Activated naive CD4-positive, alpha-beta T cell treated with anti-CD3 and anti-CD28 coated beads, Interleukin-2, amount 50 U/mL, for 72 hours (primary cell): ENCODE measurements around the gene SPN. TPM values are rescaled to one million over a fixed set of nuclear protein-coding genes. Genes with fewer than 3 reads are reported as not detected.
"Not testable (repeated sequence)": the region's sequence is repeated elsewhere in the genome, so short reads cannot be mapped to it uniquely, and the experiment has no call there.

Experiments
- ATAC-seq, 2 donors: fragments of 150-1000 bp; cut with Tn5 transposase; 2 replicates each; pipeline ENCODE4 v1.10.0; 2021; ENCODE audit warnings: mild to moderate bottlenecking in 2 of 2, moderate library complexity in 2 of 2
- DNase-seq, 2 donors: peaks; one replicate each; pipeline ENCODE4 v3.0.0; 2021 to 2022; ENCODE audit warnings: low spot score in 2 of 2
- H3K27ac Mint-ChIP-seq, 2 donors: one replicate each; pipeline ENCODE4 v1.8.0; 2022; ENCODE audit warnings: mild to moderate bottlenecking in 2 of 2, mixed read lengths in 2 of 2
- H3K36me3 Mint-ChIP-seq, 2 donors: one replicate each; pipeline ENCODE4 v1.8.0; 2022; ENCODE audit warnings: mixed read lengths in 2 of 2
- H3K9me3 Mint-ChIP-seq, 2 donors: one replicate each; pipeline ENCODE4 v1.8.0; 2022; ENCODE audit warnings: mixed read lengths in 2 of 2
- total RNA-seq, 2 donors: library from RNA; stranded (reverse); gene quantifications; one replicate each; pipeline ENCODE4 v1.2.3, GENCODE V29; 2022

The SPN gene
- total RNA-seq, 2 donors from 2014 or later, result 83.4 to 145 TPM

DNA sequence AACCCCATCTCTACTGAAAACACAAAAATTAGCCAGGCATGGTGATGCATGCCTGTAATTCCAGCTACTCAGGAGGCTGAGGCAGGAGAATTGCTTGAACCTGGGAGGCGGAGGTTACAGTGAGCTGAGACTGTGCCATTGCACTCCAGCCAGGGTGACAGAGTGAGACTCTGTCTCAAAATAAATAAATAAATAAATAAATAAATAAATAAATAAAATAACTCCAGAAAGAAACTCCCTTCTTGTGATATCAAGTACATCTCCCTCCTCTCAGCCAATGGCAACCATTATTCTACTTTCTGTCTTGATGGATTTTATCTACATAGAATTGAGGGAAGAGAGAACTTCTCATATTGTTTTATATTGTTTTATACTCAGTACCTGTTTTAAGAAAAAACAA, 44.1 kb downstream of the SPN start:
- not testable (repeated sequence) for H3K36me3 Mint-ChIP-seq, H3K9me3 Mint-ChIP-seq, H3K27ac Mint-ChIP-seq, ATAC-seq, DNase-seq

DNA sequence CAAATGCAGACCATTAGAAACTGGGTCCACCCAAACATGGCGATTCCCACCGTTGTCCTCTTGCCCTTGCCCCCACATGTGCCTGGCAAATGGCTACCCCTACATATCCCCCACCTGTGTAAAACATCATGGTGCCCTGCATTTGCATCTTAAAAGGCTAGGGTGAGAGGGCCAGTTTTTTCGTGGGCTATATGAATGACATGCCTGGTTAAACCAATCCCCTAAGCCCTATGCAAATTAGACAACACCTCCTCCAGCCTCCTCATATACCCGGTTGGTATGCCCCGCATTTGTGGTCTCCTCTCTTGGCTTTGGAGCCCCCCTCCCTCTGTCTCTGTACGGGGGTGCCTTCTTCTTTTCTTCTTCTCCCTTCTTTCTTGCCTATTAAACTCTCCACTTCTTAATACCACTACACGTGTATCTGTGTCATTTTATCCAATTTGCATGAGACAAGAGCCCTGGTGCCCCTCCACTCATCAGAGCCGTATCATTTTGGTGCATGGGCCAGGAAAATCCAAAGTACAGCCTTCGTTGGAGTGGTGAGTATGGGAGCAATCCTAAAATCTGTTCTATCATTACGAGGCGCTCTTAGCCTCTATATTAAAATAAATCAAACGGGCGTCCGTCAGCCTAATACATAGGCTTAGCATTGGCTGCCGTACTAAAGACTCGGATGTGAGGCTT, 46.0 kb downstream of the SPN start:
- Mint-ChIP-seq H3K9me3 (no peaks in the 10 kb centered on the region), H3K27ac (no peak overlapping the region), H3K36me3 (no peaks in the 10 kb centered on the region)
- ATAC-seq, result no peak
- no peak for DNase-seq

DNA sequence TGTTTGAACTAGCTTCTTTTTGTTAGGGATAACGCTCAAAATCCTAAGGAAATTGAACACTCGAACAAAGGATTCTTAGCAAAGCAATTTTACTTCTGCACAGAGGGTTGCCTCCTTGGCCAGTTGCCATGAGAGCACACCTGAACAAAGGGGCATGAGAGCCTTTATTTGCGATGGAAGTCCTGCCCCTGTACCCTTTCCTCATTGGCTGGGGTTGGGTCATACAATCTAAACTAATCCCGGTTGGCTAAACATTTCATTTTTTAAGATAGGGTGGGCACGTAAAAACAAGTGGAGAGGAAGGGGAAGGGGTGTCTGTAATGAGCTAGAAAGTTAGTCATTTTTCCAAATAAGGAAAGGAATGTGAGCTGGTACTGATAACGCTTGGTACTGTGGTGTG, 46.6 kb downstream of the SPN start:
- not testable (repeated sequence) for H3K9me3 Mint-ChIP-seq, DNase-seq, ATAC-seq, H3K36me3 Mint-ChIP-seq
- H3K27ac Mint-ChIP-seq, result peak overlapping the region; percentile 22 to 50

DNA sequence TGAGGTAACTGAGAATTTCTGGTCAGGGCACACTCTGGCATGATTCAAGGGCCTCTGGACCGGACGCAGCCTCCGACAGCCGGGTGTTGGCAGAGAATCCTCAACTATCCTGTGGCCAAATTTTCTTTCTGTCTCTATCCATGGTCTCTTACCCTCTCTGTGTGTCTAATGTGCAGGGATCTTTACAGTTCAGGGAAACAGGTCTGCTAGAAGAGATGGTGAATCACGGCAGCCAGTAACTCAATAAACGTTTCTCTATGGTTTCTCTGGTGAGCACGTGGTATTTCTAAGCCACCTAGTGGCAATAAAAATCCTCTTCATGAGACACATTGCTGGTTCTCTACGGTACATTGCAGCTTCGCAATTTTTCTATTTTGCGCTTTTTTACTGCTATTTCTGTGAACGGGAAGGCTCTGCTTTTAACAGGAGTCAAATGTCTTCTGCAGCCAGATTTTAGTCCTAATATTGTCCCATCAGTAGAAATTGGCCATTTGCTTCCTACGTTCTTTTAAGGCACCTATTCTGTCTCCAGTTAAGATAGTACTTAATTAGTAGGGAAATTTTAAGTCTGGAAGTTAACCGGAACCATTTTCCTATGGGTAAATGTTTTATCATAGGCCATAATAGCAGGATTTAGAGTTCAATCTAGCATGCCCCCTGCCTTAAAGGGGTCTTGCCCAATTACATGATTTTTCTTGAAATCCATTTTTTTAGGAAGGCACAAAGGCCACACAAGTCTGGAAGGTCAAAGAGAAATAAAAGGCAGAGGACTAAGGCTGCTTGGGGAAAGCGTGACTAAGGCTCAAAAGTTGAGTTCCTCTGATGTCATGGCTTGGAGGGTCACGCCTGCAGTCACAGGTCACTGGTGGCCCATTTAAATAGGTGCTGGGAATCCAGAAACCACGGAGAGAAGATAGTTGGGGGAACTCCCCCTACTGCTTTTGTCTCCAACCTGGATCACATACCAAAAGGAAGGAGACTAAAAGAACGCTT, 47.5 kb downstream of the SPN start:
- H3K9me3 Mint-ChIP-seq, result no peaks in the 10 kb centered on the region
- DNase-seq (peak in 1 of 2 donors; percentile 30), ATAC-seq (peak; percentile 91 to 95)
- no peaks in the 10 kb centered on the region for H3K36me3 Mint-ChIP-seq
- H3K27ac Mint-ChIP-seq, result peak overlapping the region in 1 of 2 donors; percentile 50

DNA sequence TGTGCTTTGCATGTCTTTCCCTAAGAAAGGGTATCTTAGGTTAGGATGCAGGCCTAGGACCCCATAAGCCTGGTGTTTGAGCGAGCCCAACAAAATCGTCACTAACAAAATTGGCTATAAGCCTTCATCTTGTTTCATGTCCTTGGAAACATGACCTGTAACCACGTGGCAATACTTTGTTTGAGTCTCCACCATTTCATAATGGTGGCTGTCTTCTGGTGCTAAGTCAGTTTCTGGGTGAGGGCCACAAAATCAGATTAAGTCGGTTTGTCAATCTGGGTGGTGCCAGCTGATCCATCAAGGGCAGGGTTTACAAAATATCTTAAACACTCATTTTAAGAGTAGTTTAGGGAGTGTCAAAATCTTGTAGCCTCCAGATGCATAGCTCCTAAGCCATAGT, 49.8 kb downstream of the SPN start:
- Mint-ChIP-seq H3K36me3 (no peaks in the 10 kb centered on the region), H3K9me3 (no peaks in the 10 kb centered on the region), H3K27ac (no peak overlapping the region)
- ATAC-seq (peak; percentile 17 to 25), DNase-seq (no peak)

DNA sequence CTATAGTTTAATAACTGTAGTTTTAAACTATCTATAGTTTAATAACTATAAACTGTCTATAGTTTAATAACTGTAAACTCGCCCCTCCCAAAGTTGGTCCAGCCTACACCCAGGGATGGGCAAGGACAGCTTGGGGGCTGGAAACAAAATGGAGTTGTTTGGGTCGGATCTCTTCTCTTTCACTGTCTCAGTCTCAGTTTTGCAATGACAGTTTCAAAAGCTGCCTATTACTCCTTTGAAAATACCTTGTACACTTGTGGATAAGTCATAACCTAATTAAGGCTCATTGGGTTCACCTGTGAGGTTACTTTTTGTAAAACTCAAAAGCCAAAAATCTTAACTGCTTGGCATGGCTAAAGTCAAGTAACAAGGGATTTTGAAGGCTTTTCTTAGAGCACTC, 51.3 kb downstream of the SPN start:
- Mint-ChIP-seq H3K27ac (no peak overlapping the region), H3K9me3 (no peaks in the 10 kb centered on the region), H3K36me3 (no peaks in the 10 kb centered on the region)
- no peak for DNase-seq
- peak; percentile 25 to 42 for ATAC-seq

DNA sequence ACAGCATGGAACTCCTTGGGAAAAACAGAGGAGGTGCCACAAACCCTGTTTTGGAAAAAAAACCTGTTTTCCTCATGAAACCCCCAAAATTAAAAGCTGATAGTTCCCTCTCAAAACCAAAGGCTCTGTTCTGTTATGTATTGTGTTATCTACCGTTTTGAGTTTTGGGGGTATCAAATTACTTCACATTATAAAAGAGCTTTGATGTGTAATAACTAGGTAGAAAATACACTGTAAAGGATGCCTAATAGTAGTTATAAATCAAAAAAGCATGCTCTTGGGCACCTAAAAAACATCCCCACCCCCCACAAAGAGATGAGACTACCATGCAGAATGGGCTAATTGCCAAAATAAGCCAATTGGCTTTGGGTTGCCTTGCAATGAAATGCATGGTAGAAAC, 51.9 kb downstream of the SPN start:
- DNase-seq (no peak), ATAC-seq (no peak)
- H3K9me3 Mint-ChIP-seq, result no peaks in the 10 kb centered on the region
- H3K27ac Mint-ChIP-seq, result no peak overlapping the region
- no peaks in the 10 kb centered on the region for H3K36me3 Mint-ChIP-seq

DNA sequence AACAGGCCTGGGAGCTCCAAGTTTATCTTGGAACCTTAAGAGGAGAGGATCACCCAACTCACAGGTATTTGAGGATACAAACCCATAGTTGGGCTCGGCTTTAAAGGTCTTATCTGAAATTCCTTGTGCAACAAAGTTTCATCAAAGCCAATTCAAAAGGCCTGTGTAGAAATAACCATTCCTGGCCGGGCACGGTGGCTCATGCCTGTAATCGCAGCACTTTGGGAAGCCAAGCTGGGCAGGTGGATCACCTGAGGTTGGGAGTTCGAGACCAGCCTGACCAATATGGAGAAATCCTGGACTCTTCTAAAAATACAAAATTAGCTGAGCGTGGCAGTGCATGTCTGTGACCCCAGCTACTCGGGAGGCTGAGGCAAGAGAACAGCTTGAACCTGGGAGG, 54.1 kb downstream of the SPN start:
- ATAC-seq (no peak), DNase-seq (no peak)
- no peaks in the 10 kb centered on the region for H3K36me3 Mint-ChIP-seq
- no peaks in the 10 kb centered on the region for H3K9me3 Mint-ChIP-seq
- H3K27ac Mint-ChIP-seq, result no peak overlapping the region

DNA sequence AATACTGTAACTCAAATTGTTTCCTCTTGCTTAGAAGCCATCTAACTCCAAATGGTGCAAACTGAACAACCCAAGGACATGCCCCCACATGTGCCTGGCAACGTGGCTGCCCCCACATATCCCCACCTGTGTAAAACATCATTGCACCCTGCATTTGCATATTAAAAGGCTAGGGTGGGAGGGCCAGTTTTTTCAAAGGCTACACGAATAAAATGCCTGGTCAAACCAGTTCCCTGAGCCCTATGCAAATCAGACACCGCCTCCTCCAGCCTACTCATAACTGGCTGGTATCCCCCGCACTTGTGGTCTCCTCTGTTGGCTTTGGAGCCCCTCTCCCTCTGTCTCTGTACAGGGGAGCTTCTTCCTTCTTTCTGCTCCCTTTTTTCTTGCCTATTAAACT, 56.0 kb downstream of the SPN start:
- no peak overlapping the region for H3K27ac Mint-ChIP-seq

More for the DNA sequence above, 56.0 kb downstream of the SPN start:
- DNase-seq (no peak), ATAC-seq (no peak)
- no peaks in the 10 kb centered on the region for H3K9me3 Mint-ChIP-seq
- H3K36me3 Mint-ChIP-seq, result no peaks in the 10 kb centered on the region

Other genes with a start within 250 kb of the SPN start
- 10 to 100 TPM; 14.3 to 25.5 TPM for gene BOLA2, start 208.9 kb upstream of the SPN start, total RNA-seq
- 10 to 100 TPM; 73.8 to 96.1 TPM for gene SLX1B, start 208.7 kb upstream of the SPN start, total RNA-seq
- gene SULT1A4, start 203.3 kb upstream of the SPN start, total RNA-seq, result 1 to 10 TPM; 2.6 to 5.2 TPM
- gene NPIPB12, start 156.8 kb upstream of the SPN start, total RNA-seq, result 10 to 100 TPM; 80.4 to 93.3 TPM
- 10 to 100 TPM; 10.1 to 14.5 TPM for gene QPRT, start 15.9 kb downstream of the SPN start, total RNA-seq
- 10 to 100 TPM; 14.0 to 19.5 TPM for gene C16orf54, start 82.7 kb downstream of the SPN start, total RNA-seq
- gene ZG16, start 115.0 kb downstream of the SPN start, total RNA-seq, result not detected
- 100 to 1,000 TPM; 151 to 268 TPM for gene KIF22, start 127.5 kb downstream of the SPN start, total RNA-seq
- gene MAZ, start 143.3 kb downstream of the SPN start, total RNA-seq, result 100 to 1,000 TPM; 285 to 386 TPM
- gene PRRT2, start 148.9 kb downstream of the SPN start, total RNA-seq, result 1 to 10 TPM; 1.4 to 5.9 TPM
- 10 to 100 TPM; 20.2 to 40.0 TPM for gene PAGR1, start 152.9 kb downstream of the SPN start, total RNA-seq
- 100 to 1,000 TPM in 1 of 2 donors, 10 to 100 TPM in 1; 77.6 to 168 TPM for gene MVP, start 157.2 kb downstream of the SPN start, total RNA-seq
- 10 to 100 TPM; 39.4 to 40.6 TPM for gene CDIPT, start 200.0 kb downstream of the SPN start, total RNA-seq
- 1 to 10 TPM in 1 of 2 donors, under 1 TPM in 1; 0.35 to 1.3 TPM for gene SEZ6L2, start 236.3 kb downstream of the SPN start, total RNA-seq
- 1 to 10 TPM; 1.4 to 3.8 TPM for gene ASPHD1, start 237.2 kb downstream of the SPN start, total RNA-seq